Measurements from ENCODE around the gene SLC25A38.

SLC25A38 gene

DNA sequence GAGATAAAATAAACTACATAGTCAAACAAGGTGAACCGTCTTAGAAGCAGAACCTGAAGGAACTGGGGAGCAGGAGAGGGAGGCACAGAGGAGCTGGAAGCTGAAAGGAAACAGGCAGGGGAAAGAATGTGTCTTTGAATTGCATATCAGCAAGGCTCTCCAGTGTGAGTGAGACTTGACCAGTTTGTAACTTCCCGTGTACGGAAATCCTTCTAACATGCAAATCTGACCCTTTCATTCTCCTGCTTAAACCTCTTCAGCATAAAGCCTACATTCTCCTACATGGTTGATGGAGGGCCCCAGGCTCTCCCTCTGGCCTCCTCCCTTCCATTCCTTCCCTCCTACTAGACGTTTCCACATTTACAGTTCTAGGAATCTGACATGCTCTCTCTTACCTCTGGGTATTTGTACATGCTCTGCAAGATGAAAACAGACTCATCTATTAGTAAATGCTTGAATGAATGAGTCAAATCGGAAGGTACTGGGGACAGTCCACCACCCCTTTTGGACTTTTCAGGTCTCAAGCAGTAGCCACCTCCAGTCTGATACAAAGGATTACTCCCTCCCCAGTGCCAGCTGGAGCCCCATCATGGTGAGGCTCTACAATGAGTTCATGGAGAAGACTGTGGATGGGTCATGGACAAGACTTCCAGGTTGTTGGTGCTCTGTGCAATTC is 6.1 kb upstream of the SLC25A38 start:
- in situ Hi-C loops (cut with HindIII; ENCODE audit: low sequenced_read_pairs), result no loop called here

DNA sequence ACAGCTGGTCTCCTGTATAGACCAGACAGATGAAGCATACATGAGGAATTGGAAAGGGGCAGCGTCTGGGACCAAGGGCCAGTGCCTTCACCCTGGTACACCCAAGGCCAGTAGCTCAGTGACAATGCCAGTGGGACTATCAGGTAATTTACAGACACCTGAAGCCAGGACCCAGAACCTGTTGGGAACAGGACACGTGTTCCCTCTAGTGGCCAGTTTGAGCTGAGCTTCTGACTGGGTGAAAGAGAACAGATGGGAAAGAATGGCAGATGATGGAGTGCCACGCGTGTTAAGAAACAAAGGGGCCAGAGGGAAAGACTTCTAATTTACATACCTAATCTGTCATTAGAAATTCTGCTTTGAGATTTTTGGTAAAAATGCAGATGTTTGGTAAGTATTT is 5.1 kb upstream of the SLC25A38 start:
- in situ Hi-C loops (cut with HindIII; ENCODE audit: low sequenced_read_pairs), result no loop called here

DNA sequence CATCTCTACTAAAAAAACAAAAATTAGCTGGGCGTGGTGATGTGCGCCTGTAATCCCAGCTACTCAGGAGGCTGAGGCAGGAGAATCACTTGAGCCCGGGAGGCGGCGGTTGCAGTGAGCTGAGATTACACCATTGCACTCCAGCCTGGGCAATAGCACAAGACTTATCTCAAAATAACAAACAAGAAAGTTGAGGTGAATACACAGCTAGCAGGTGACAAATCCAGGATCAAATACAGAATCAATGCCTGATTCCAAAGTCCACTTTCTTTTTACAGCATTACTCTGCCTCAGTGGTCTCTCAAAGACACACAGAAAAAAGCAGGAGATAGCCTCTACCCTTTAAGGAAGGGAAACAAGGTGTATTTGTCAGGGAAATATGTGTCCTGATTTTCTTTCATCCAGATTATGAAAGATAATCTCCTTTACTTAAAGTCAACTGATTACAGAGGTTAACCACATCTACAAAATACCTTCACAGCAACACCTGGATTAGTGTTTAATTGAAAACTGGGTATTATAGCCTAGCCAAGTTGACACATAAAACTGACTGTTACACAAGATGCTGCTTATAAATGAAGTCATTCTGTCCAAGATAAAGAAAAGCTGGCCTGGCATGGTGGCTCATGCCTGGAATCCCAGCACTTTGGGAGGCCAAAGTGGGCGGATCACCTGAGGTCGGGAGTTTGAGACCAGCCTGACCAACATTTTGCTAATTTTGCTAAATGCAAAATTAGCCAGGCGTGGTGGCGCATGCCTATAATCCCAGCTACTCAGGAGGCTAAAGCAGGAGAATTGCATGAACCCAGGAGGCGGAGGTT is 4.0 kb upstream of the SLC25A38 start:
- in situ Hi-C loops (cut with HindIII; ENCODE audit: low sequenced_read_pairs), result no loop called here

DNA sequence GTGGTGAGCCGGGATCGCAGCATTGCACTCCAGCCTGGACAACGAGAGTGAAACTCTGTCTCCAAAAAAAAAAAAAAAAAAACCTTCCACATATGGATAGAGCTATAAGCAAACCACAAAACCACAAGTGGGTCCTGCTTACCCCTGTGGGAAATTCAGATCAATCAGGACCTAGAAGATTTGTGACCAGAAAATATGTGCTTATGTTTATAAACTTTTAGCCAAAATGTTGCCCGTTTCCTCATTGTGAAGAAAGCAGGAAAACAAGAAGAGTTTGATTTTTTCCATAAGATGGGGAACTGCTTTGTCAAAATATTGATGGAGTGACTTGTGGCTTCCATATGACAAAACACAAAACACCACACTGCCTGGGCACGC is 3.4 kb upstream of the SLC25A38 start:
- in situ Hi-C loops (cut with HindIII; ENCODE audit: low sequenced_read_pairs), result no loop called here

DNA sequence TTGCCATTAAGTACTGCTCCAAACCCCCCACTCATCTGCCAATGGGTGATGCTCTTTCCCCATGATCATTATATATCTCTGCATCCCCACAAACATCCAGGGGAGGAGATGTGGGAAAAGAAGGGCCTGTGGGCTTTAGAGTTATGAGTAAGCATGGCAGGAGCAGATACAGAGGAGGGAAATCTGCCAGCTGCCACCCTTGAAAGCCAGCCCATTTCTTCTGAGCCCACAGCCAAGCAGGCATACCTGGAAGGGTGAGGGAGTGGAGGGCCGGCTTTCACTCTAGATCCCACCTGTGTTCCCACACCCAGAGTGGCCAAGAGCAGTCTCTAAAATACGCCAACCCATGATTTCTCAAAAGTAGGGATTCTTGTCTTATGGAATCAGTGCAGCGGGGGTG is 1.7 kb upstream of the SLC25A38 start:
- in situ Hi-C loops (cut with HindIII; ENCODE audit: low sequenced_read_pairs), result no loop called here

DNA sequence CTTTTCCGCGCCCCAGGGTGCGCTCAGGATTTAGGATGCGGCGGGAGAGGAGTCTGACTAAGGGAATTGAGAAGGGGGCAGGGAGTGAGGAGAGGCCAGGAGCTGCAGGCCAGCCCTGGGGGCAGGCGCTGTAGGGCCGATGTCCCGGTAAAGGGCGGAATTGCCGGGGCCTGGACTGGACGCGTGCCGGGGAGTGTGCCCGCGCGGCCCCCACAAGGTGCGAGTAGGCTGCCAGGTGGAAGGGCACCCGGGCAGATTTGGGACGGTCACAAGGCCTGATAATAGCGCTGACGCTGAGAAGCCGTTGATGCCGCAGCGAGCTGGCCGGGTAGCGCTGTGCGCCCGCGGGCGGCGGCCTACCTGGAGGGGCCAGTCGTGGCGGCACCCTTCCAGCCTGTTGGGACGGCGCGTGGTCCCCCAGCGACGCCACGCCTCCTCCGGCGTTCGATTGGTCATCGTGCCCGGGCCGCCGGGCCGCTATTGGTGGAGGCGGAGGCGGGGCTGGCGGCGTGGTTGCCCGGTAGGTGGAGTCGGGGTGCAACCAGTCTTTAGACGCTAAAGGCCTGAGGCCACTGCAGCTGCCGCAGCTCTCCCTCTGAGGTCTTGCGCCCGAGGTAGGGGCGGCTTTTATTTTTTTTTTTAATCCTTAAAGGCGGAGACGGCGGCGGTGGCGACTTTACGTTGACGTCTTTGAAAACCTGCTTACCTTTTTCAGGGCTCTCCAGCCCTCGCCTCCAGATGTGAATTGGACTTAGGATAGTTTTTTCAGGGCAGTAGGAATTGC is 903 bp downstream of the SLC25A38 start:
- in situ Hi-C loops (cut with HindIII; ENCODE audit: low sequenced_read_pairs), result no loop called here

DNA sequence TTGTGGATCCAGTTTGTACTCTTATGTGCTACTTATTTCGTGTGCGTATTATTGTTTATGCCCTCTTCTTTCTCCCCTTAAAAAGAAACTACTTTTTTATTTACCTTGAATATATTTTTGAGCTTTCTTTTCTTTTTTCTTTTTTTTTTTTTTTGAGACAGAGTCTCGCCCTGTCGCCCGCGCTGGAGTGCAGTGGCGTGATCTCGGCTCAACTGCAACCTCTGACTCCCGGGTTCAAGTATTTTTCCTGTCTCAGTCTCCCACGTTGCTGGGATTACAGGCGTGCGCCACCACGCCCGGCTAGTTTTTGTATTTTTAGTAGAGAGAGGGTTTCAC is 1.5 kb downstream of the SLC25A38 start:
- in situ Hi-C loops (cut with HindIII; ENCODE audit: low sequenced_read_pairs), result no loop called here

DNA sequence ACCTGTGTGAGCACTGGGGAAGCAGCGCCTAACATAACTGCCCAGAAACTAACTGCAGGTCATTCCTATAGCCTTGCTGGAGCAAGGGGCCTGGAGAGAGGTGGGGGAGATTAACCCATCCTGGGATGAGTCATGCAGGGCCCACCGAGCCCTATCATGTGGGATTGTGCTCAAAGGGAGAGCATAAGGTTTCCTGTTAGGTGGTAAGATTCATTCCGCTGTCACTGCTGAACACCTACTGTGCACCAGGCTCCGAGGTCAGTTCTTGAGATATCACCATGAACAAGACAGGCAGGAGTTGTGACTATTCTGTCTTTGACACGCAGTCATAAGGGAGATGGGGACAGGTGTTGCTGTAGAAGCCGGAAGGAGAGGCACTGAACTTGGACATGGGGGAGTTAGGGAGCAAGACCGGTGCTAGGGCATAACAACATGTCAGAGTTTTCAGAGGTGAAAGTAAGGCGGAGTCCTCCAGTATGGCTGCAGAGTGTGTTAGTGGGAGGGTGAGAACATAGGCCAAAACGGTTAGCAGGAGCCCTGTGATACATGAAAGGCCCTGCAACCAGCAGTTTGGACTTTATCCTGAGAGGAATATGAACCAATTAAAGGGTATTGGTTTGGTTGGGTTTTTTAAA is 2.4 kb downstream of the SLC25A38 start:
- in situ Hi-C loops (cut with HindIII; ENCODE audit: low sequenced_read_pairs), result no loop called here

DNA sequence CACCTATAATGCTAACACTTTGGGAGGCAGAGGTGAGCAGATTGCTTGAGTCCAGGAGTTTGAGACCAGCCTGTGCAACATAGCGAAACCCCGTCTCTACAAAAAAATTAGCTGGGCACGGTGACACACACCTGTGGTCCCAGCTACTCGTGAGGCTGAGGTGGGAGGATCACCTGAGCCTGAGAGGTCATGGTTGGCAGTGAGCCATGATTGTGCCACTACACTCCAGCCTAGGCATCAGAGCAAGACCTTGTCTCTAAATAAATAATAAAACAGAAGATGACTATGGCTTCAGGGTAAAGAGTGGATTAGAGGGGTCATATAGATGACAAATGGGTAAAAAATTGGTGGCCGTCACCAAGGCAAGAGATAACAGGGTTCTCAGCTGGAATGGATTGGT is 3.1 kb downstream of the SLC25A38 start:
- in situ Hi-C loops (cut with HindIII; ENCODE audit: low sequenced_read_pairs), result no loop called here

DNA sequence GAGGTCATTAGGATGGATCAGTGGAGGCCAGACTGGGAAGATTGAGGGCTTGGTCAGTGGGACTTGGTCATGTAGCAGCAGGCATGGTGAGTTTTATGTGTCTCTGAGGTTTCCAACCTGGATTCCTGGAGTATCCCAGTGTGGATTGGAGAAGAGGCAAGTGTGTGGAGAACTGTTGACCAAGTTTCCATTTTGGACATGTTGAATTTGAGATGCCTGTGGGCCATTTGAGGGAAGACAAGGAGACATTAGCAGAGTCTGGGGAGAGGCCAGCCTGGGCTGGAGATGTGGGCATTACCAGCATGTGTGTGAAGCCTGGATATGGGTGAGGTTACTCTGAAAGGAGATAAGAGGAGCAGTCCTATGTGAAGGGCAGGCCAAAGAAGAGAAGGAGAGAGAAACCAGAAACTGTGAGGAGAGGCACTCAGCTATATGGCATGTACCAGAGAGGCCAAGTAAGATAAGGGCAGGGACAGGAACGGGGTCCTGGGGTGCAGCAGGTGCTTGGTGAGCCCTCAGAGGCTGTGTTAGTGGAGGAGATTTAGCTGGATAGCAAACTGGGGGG is 4.3 kb downstream of the SLC25A38 start:
- in situ Hi-C loops (cut with HindIII; ENCODE audit: low sequenced_read_pairs), result no loop called here

DNA sequence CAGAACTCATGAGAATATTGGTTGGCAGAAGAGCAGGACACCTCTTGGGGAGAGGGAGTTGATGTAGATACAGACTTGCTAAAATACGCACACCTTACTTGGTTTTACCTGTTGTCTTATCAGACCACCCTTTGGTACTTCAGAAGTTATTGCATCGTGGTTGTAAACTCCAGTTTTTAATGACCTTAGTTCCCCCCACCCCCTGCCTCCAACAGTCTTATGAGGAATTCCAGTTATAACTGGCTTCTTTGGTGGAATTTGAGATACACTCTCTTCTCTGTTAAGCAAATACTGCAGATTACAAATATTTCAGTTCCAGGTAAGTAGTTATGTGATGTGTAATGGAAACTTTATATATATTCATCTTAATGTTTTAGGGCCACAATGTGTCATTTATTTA is 5.0 kb downstream of the SLC25A38 start:
- in situ Hi-C loops (cut with HindIII; ENCODE audit: low sequenced_read_pairs), result no loop called here

DNA sequence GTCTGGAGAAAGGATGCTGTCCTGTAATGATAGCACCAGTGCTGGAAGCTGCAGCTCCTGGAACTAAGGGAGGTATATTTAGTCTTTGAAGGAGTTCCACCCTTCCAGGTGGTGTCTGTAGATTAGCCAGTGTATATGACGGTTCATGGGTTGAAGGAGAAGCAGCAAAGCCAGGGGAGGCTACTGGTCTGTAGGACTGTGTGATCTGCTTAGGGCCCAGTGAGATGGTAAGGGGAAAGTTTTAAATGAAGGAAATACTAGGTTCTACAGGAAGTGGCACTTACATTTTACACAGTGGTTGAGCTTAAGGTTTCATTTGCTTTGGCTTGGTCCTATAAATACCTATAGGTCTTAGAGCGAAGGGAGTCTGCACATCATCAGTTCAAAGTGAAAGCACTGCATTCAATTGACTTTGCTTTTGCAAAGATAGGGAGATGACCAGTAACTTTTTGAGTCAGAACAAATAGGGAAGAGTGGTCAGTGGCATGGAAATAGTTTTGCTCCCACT is 5.6 kb downstream of the SLC25A38 start:
- in situ Hi-C loops (cut with HindIII; ENCODE audit: low sequenced_read_pairs), result no loop called here

DNA sequence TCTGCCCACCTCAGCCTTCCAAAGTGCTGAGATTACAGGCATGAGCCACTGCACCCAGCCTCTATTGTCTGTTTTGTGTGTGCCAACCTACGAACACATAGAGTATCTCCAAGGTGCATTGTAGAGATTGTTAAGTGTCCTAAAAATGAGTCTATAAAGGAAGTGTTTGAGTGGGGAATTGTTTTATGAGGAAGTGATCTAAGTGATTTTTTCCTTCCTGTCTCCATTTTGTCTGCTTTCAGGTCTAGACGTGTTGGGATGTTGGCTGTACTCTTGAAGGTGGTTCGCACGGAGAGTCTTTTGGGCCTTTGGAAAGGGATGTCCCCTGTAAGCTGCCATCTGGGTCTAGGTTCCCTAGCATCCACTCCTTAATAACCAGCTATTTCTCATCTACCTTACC is 7.0 kb downstream of the SLC25A38 start:
- in situ Hi-C loops (cut with HindIII; ENCODE audit: low sequenced_read_pairs), result no loop called here

DNA sequence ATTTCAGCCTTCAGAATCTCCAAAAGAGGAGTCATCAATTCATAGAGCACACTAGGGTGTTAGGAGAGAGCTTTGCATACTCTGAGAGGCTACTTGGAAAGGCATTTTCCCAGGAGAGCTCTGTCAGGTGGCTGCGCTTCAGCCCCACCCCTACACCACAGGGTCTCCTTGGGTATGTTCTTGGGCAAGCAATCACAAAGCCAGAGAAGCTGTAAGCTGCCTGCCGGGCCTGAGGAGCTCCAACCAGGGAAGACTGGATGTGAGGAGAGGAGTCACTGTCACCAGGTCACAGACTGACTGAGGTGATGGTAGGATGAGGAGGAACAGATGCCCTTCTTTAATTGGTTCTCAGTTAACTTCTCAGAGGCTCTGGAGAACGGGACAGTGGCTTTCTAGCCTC is 13.5 kb downstream of the SLC25A38 start:
- in situ Hi-C loops (cut with HindIII; ENCODE audit: low sequenced_read_pairs), result no loop called here

DNA sequence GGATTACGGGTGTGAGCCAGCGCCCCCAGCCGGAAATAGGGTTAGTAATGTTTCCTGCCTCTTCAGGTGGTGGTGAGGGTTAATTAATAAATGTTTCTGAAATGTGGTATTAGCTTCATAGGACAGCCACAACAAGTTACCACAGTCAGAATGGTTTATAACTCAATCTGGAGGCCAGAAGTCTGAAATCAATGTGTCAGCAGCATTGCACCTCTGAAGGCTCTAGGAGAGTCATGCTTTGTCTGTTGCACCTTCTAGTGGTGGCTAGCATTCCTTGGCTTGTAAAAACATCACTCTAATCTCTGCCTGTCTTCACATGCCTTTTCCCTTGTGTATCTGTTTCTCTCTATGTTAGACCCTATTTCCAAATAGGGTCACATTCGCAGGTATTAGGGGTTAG is 15.5 kb downstream of the SLC25A38 start:
- in situ Hi-C loops (cut with HindIII; ENCODE audit: low sequenced_read_pairs), result no loop called here

DNA sequence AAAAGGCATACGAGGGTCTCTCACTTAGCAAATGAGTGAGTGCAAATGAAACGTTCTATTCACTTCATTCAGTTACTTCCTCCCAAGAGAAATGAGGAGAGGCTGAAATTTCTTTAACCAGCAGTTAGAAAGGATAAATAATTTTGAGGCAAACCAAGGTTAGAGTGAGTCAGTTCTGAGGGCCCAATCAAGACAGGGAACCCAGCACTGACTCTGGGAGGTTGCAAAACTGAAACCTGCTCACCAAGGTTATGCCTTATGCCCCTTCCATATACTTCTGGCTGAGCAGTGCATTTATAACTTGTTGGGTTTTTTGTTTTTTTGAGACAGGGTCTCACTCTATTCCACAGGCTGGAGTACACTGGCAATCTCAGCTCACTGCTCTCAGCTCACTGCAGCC is 18.8 kb downstream of the SLC25A38 start:
- in situ Hi-C loops (cut with HindIII; ENCODE audit: low sequenced_read_pairs), result no loop called here

DNA sequence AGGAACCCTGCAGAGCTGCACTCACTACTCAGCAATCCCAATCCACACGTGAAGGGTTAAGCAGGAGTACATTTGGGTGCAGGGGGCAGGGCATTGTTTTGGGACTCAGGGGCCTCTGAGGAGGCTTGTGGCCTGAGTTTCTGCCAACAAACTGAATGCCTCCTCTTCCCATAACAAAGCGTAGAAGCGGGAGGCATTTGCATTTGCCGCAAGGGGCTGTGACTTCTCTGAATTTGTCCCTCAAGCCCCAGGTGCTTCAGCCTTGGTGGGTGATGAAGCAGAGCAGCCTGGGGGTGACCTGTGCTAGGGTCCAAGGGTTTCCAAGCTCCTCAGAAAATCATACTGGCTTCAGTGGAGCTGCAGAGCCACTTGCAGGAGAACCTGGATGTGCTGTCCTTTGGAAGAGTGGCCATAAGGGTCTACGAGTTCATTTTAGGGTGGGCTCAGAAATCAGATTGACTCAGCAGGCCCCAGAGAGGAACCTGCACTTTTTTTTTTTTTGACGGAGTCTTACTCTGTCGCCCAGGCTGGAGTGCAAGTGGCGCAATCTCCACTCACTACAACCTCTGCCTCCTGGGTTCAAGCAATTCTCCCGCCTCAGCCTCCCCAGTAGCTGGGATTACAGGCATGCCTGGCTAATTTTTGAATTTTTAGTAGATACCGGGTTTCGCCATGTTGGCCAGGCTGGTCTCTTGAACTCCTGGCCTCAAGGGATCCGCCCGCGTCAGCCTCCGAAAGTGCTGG is 21.9 kb downstream of the SLC25A38 start:
- in situ Hi-C loops (cut with HindIII; ENCODE audit: low sequenced_read_pairs), result no loop called here

DNA sequence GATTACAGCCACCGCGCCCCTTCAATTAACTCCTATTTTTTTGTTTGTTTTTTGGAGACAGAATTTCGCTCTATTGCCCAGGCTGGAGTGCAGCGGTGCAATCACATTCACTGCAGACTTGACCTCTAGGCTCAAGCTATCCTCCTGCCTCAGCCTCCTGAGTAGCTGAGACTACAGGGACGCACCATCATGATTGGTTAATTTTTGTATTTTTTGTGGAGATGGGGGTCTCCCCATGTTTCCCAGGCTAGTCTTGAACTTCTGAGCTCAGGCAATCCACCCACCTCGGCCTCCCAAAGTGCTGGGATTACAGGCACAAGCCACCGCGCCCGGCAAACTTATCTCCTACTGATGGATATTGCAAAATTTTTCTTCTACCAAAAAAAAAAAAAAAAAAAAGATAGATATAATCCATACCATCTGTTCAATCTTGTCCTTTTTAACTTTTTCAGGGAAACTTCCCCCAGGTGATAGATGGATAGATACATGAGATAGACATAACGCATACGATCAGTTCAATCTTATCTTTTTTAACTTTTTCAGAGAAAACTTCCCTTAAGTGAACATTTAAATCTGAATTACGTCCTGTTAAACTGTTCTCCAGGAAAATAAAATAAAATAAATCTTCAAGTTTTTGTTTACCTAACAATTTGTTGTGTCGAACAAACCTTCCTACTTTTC is 22.7 kb downstream of the SLC25A38 start:
- in situ Hi-C loops (cut with HindIII; ENCODE audit: low sequenced_read_pairs), result no loop called here

DNA sequence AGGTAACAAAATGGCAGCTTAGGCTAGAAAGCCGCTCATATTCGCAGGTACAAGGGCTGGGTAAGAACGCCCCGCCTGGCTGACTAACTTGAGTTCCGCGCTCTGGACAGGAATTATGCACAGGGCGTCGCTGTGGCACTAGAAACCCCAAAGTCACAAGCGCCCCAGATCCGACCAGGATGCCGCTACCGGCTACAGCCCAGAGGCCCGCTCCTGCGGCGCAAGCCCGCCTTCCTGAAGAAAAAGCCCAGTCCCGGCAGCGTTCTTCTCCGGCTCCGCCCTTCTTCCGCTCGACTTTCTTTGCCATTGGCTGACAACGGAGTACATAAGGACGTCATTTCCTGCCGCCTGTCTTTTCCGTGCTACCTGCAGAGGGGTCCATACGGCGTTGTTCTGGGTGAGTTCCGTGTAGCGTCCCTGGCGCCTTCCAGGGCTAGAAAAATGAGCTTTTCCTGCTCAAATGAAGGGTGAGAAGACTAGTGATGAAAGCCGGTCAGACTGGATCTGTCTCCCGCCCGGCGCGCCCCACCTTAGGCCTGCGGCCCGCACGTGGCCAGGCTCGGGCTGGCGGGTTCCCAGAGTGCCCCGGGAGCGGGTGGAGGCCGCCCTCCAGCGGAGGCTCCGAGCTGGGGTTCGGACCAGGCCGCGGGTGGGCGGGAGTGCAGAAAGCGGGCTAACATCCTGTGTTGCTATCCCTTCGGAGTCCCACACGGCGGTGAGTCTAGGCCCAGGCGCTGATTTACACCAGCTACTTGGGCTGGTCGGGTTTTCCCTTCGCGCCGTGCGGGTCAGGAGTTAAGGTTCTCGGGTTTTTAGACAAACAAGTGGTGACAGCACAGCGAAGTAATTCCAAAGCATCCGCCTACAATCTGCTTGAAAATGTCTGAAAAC is 23.4 kb downstream of the SLC25A38 start, which contains the start of gene RPSA:
RPSA (plus strand) TSS at position 353 of the 891 bp plus-strand sequence. CDS start 934 bp downstream, outside the sequence.
- in situ Hi-C loops (cut with HindIII; ENCODE audit: low sequenced_read_pairs), result no loop called here

Data from DLD1 (cell line).